Neutrophil (primary cell): ENCODE results near the gene STX8.

Source experiments
- H3K27ac ChIP-seq: fragments of 200-600 bp; sonication (generic); 2 replicates; pipeline ENCODE4 v1.5.1; 2016; ENCODE audit warnings: mild to moderate bottlenecking, moderate library complexity
- H3K27me3 ChIP-seq: fragments of 200-600 bp; sonication (generic); 2 replicates; pipeline ENCODE4 v1.6.0; 2016; ENCODE audit warnings: mild to moderate bottlenecking
- H3K36me3 ChIP-seq: fragments of 200-600 bp; sonication (generic); 2 replicates; pipeline ENCODE4 v1.5.1; 2017
- H3K4me1 ChIP-seq, 2 experiments: fragments of 200-600 bp in 1 of 2; sonication (generic) in 1 of 2; 1 replicate in 1 of 2; 2 replicates in 1 of 2; pipeline versions ENCODE4 v1.5.1 to v1.6.1; 2013 to 2016; ENCODE audit warnings: low read depth in 1 of 2, low read length in 1 of 2, mild to moderate bottlenecking in 1 of 2, moderate library complexity in 1 of 2; ENCODE audit not compliant: control insufficient read depth in 1 of 2, insufficient read depth in 1 of 2
- H3K4me3 ChIP-seq, 2 experiments: fragments of 200-600 bp in 1 of 2; sonication (generic) in 1 of 2; 1 replicate in 1 of 2; 2 replicates in 1 of 2; pipeline ENCODE4 v1.5.1; 2013 to 2016; ENCODE audit warnings: low read depth in 1 of 2, low read length in 1 of 2, mild to moderate bottlenecking in 1 of 2, moderate library complexity in 1 of 2
- H3K9me3 ChIP-seq: fragments of 200-600 bp; sonication (generic); 2 replicates; pipeline ENCODE4 v1.5.1; 2016
- CTCF ChIP-seq: fragments of 200-600 bp; sonication (generic); IDR thresholded peaks from 2 replicates; pipeline ENCODE4 v1.5.1; 2016; ENCODE audit warnings: antibody characterized with exemption

STX8 gene

GRCh38 chr17:9468937-9469336 lies 106.7 kb downstream of the STX8 start:
- no peak overlapping the region for H3K27ac ChIP-seq
- no peak for TF ChIP-seq CTCF
- H3K4me1 ChIP-seq = peaks cover 4 to 6% of the 10 kb centered on the region in 2 experiments
- H3K36me3 ChIP-seq = peaks cover 6% of the 10 kb centered on the region
- H3K4me3 ChIP-seq = no peak overlapping the region
- H3K27me3 ChIP-seq = no peaks in the 10 kb centered on the region
- no peaks in the 10 kb centered on the region for H3K9me3 ChIP-seq

GRCh38 chr17:9468532-9468931 lies 107.1 kb downstream of the STX8 start:
- Histone ChIP-seq H3K27me3 (no peaks in the 10 kb centered on the region), H3K9me3 (no peaks in the 10 kb centered on the region), H3K4me3 (no peak overlapping the region), H3K4me1 (peaks cover 4 to 6% of the 10 kb centered on the region in 2 experiments), H3K27ac (no peak overlapping the region), H3K36me3 (peaks cover 6% of the 10 kb centered on the region)
- no peak for TF ChIP-seq CTCF

DNA sequence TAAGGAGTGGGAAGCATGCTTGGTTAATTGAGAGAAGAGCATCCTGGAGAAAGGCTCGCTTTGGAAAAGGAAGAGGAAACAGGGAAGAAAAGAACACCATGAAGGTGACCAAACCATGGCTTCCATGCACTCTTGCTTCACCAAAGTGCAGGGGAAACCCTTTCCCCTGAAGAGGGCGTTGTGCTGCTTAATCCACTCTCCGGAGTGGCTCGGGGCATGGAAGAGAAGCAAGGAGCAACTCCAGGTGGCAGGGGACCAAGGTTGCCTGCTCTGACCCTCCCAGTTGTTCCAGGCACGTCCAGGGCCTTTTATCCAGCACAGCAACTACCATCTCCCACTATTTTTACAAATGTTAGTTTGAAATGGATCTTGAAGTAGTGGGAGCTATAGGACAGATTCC lies 108.1 kb downstream of the STX8 start:
- H3K27me3 ChIP-seq = no peaks in the 10 kb centered on the region
- H3K36me3 ChIP-seq = peaks cover 5% of the 10 kb centered on the region
- no peak overlapping the region for H3K27ac ChIP-seq
- no peak for TF ChIP-seq CTCF
- H3K4me1 ChIP-seq = peaks cover 4 to 6% of the 10 kb centered on the region in 2 experiments
- no peaks in the 10 kb centered on the region for H3K9me3 ChIP-seq
- H3K4me3 ChIP-seq = no peak overlapping the region

DNA sequence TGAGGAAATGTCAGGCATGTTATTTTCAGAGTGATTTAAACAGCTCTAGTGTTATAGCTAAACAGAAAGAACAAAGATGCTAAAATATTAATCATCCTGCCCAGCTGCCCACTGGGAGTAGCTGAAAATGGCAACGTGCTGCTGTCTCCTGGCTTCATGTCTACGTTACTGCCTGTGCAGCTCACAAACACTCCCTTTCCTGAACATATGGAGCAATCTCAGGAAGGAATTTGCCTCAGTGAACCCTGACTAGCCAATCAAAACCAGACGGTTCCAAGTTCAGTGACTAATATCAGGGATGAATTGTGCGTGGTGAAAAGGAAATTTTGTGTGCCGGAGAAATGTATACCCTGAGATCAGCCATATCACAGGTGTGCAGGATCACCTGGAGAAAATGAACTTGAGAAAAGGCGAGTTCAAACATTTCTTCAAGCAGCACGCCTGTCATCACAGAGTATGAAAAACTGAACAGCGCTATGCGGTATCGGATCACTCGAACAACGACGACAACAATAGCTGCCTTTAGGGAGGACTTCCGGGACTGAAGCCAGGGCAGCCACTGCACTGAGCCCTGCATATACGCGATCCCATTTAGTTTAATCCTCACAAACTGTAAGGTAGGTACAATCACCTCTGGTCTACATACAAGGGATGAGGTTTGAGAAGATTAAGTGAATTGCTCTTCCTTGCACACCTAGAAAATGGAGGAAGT lies 110.3 kb downstream of the STX8 start:
- no peak overlapping the region for H3K27ac ChIP-seq
- TF ChIP-seq CTCF = no peak
- H3K4me3 ChIP-seq = no peak overlapping the region

GRCh38 chr17:9457005-9457404 lies 118.6 kb downstream of the STX8 start:
- no peak overlapping the region for H3K27ac ChIP-seq
- no peaks in the 10 kb centered on the region for H3K9me3 ChIP-seq
- H3K4me1 ChIP-seq = no peaks in the 10 kb centered on the region
- H3K36me3 ChIP-seq = no peaks in the 10 kb centered on the region
- no peak for TF ChIP-seq CTCF
- no peak overlapping the region for H3K4me3 ChIP-seq
- H3K27me3 ChIP-seq = no peaks in the 10 kb centered on the region

More for the DNA sequence above, 110.3 kb downstream of the STX8 start:
- H3K36me3 ChIP-seq = no peaks in the 10 kb centered on the region
- H3K4me1 ChIP-seq = peaks cover 4% of the 10 kb centered on the region in 2 experiments
- no peaks in the 10 kb centered on the region for H3K9me3 ChIP-seq
- H3K27me3 ChIP-seq = no peaks in the 10 kb centered on the region
